Heart left ventricle (tissue), 16 donors: ENCODE measurements around the gene AKAP13. TPM values are rescaled to one million over a fixed set of nuclear protein-coding genes. Genes with fewer than 3 reads are reported as not detected.

Experiments
- ATAC-seq, 4 donors: fragments of 200-7000 bp; cut with Tn5 transposase; one replicate each; pipeline ENCODE4 v1.9.1; 2020 to 2022; ENCODE audit warnings: moderate library complexity in 4 of 4, mild to moderate bottlenecking in 3 of 4, moderate number of reproducible peaks in 1 of 4
- DNase-seq, 5 donors: peaks; one replicate each; pipeline ENCODE4 v3.0.0-alpha.2; 2020
- H3K27ac ChIP-seq, 12 donors: fragments of 200-600 bp; sonication (generic) in 4 of 12; one replicate each; pipeline versions ENCODE4 v1.5.0 to v1.8.0; 2016 to 2022; ENCODE audit warnings: mild to moderate bottlenecking in 2 of 12
- H3K27me3 ChIP-seq, 9 donors: fragments of 200-600 bp; sonication (generic) in 2 of 9; one replicate each; pipeline versions ENCODE4 v1.5.1 to v1.8.0; 2016 to 2022; ENCODE audit warnings: mild to moderate bottlenecking in 3 of 9
- H3K36me3 ChIP-seq, 9 donors: fragments of 200-600 bp; sonication (generic) in 2 of 9; one replicate each; pipeline versions ENCODE4 v1.5.0 to v1.8.0; 2018 to 2022; ENCODE audit warnings: mild to moderate bottlenecking in 2 of 9
- H3K4me1 ChIP-seq, 12 donors: fragments of 200-600 bp; sonication (generic) in 4 of 12; one replicate each; pipeline versions ENCODE4 v1.5.0 to v1.8.0; 2016 to 2022; ENCODE audit warnings: mild to moderate bottlenecking in 3 of 12
- H3K4me3 ChIP-seq, 12 donors: fragments of 200-600 bp; sonication (generic) in 4 of 12; one replicate each; pipeline versions ENCODE4 v1.5.0 to v1.8.0; 2017 to 2022; ENCODE audit warnings: mild to moderate bottlenecking in 9 of 12, moderate library complexity in 4 of 12
- H3K9me3 ChIP-seq, 12 donors: fragments of 200-600 bp; sonication (generic) in 4 of 12; one replicate each; pipeline versions ENCODE4 v1.5.0 to v1.8.0; 2016 to 2022; ENCODE audit warnings: mild to moderate bottlenecking in 1 of 12
- CTCF ChIP-seq, 12 donors: fragments of 200-600 bp; sonication (generic) in 4 of 12; IDR thresholded peaks; one replicate each; pipeline versions ENCODE4 v1.5.0 to v1.8.0; 2018 to 2022; ENCODE audit warnings: antibody characterized with exemption in 12 of 12, mild to moderate bottlenecking in 5 of 12
- POLR2A ChIP-seq, 2 donors: fragments of 450-650 bp; IDR thresholded peaks; one replicate each; pipeline ENCODE4 v1.6.1; 2017; ENCODE audit warnings: antibody characterized with exemption in 2 of 2, mild to moderate bottlenecking in 2 of 2, moderate library complexity in 2 of 2
- WGBS, 4 donors: extraction: QIAGEN DNeasy Blood & Tissue Kit in 2 of 4; methylation state at CpG; one replicate each; pipeline versions ENCODE4 v1.1.5 to v1.1.7; 2013 to 2018; 5-methylcytosine and 5-hydroxymethylcytosine counted together
- intact Hi-C, 10 donors: fragments of 100-400 bp; cut with DNase I; formaldehyde crosslinking; loops; one replicate each; pipeline versions ENCODE4 v1.11.1 to v1.14.2; 2022
- polyA plus RNA-seq, 2 donors: library from polyadenylated mRNA; stranded (reverse); fragments of 200-250 nt; gene quantifications; one replicate each; pipeline ENCODE4 v1.2.3, GENCODE V29; 2013
- total RNA-seq, 9 donors: library from RNA; depleted of rRNA in 2 of 9; stranded (reverse); fragments of >200 nt in 2 of 9; fragmentation: NEBNext Ultra II Directional in 3 of 9; extraction: Animal tissue kit (Norgen Biotek cat#: 25700) in 3 of 9; gene quantifications; one replicate each; pipeline versions ENCODE4 v1.1.0 to v1.2.4, GENCODE V29; 2016 to 2023
- donor health status: ischemic (EF 13 %, LVEDD 7.1; RV severe dilation, severe dysfunction).
- donor health status: healthy with polysubstance abuse.
- donor health status: DM: no; HTN: yes; CAD: no.
- donor health status: DM: no; HTN: no; CAD: no.
- donor health status: ischemic (EF 25% LVEDD 6.9; RV normal size, moderate dysfunction).
- donor health status: ischemic (EF 25% LVEDD 5.7; RV mildly dilated, moderate dysfunction).
- donor health status: healthy.
- donor health status: DM: yes; HTN: yes; CAD: no.
- donor health status: ischemic (EF 35%, LVEDD 5.7; RV mildly dilated, moderate dysfunction).
- donor health status: nonischemic (EF 11% LVEDD 7.7; RV severe dilation, severe dysfunction).
- donor health status: DM: yes; HTN: yes; CAD: no.
- donor health status: PGD.
- donor health status: ischemic (EF 29% LVEDD 5.4; RV normal size, mild dysfunction).
- donor health status: nonischemic (EF 23%, LVEDD 6.1; RV moderate dilation, normal function).

Gene AKAP13
- total and polyA plus RNA-seq, 11 donors, result 124 to 598 (median 340) TPM

- TF ChIP-seq POLR2A (IDR thresholded peaks at IDR 0.05) (no peak), CTCF (IDR thresholded peaks at IDR 0.05) (no peak)
- peak overlapping the region in 1 of 12 donors; percentile 54 for H3K27ac ChIP-seq
- H3K4me3 ChIP-seq, result no peak overlapping the region
- ATAC-seq (no peak), DNase-seq (no peak)
- intact Hi-C loops, result loop anchor here in 1 of 10 donors (5.0 kb wide), 1 partner anchor 40 kb away; the partner anchor contains the start of gene AKAP13
- peaks cover 5 to 88% (median 50%) of the 10 kb centered on the region in 12 donors for H3K4me1 ChIP-seq
- no peaks in the 10 kb centered on the region for H3K27me3 ChIP-seq
- H3K9me3 ChIP-seq, result no peaks in the 10 kb centered on the region
- 72 to 80% (median 78%) methylated on average over 2 of the region's 2 CpGs for WGBS, 4 donors
- no peaks in the 10 kb centered on the region for H3K36me3 ChIP-seq
Measured at GRCh38 chr15:85422607-85423006, 42.2 kb downstream of the AKAP13 start.

GRCh38 chr15:85423256-85423655 lies 42.9 kb downstream of the AKAP13 start:
- TF ChIP-seq POLR2A (IDR thresholded peaks at IDR 0.05) (no peak), CTCF (IDR thresholded peaks at IDR 0.05) (no peak)
- Histone ChIP-seq H3K4me1 (peaks cover 5 to 88% (median 51%) of the 10 kb centered on the region in 12 donors), H3K27me3 (no peaks in the 10 kb centered on the region), H3K9me3 (no peaks in the 10 kb centered on the region), H3K36me3 (no peaks in the 10 kb centered on the region), H3K27ac (no peak overlapping the region), H3K4me3 (no peak overlapping the region)
- ATAC-seq (no peak), DNase-seq (no peak)
- intact Hi-C loops, result loop anchor here in 1 of 10 donors (5.0 kb wide), 1 partner anchor 41 kb away; the partner anchor contains the start of gene AKAP13

- H3K4me1 ChIP-seq, result peaks cover 5 to 88% (median 57%) of the 10 kb centered on the region in 12 donors
- 46 to 70% (median 51%) methylated on average over 1 of the region's 1 CpG for WGBS, 4 donors
Measured at GRCh38 chr15:85424154-85424553, 43.8 kb downstream of the AKAP13 start.

GRCh38 chr15:85426481-85426880 lies 46.1 kb downstream of the AKAP13 start:
- Histone ChIP-seq H3K27ac (no peak overlapping the region), H3K36me3 (no peaks in the 10 kb centered on the region), H3K27me3 (no peaks in the 10 kb centered on the region), H3K9me3 (no peaks in the 10 kb centered on the region), H3K4me3 (no peak overlapping the region), H3K4me1 (peaks cover 6 to 97% (median 69%) of the 10 kb centered on the region in 12 donors)
- DNase-seq, result no peak
- no peak for ATAC-seq
- WGBS, 4 donors, result 98 to 100% (median 98%) methylated on average over 1 of the region's 1 CpG
- intact Hi-C loops, result no loop called here
- TF ChIP-seq CTCF (IDR thresholded peaks at IDR 0.05) (no peak), POLR2A (IDR thresholded peaks at IDR 0.05) (no peak)

More at GRCh38 chr15:85424154-85424553, 43.8 kb downstream of the AKAP13 start:
- ATAC-seq (no peak), DNase-seq (no peak)
- intact Hi-C loops, result loop anchor here in 1 of 10 donors (5.0 kb wide), 1 partner anchor 42 kb away; the partner anchor contains the start of gene AKAP13
- Histone ChIP-seq H3K27me3 (no peaks in the 10 kb centered on the region), H3K36me3 (no peaks in the 10 kb centered on the region), H3K9me3 (no peaks in the 10 kb centered on the region), H3K27ac (no peak overlapping the region), H3K4me3 (no peak overlapping the region)
- TF ChIP-seq POLR2A (IDR thresholded peaks at IDR 0.05) (no peak), CTCF (IDR thresholded peaks at IDR 0.05) (no peak)
